ENCODE data around the gene PDE1C.

Gene PDE1C

GRCh38 chr7:31991406-31991805 is 78.8 kb downstream of the PDE1C start:
- no peak for DNase-seq (ENCODE audit: low spot score)

GRCh38 chr7:31986878-31987518 is 83.2 kb downstream of the PDE1C start:
- peak; percentile 20 for DNase-seq (ENCODE audit: low spot score)

GRCh38 chr7:31982962-31983361 is 87.2 kb downstream of the PDE1C start:
- no peak for DNase-seq (ENCODE audit: low spot score)

GRCh38 chr7:31981874-31982390 is 88.3 kb downstream of the PDE1C start:
- DNase-seq (ENCODE audit: low spot score): no peak

- no peak for DNase-seq (ENCODE audit: low spot score)
These were observed 90.4 kb downstream of the PDE1C start for GRCh38 chr7:31979690-31980330.

GRCh38 chr7:31975546-31975945 is 94.7 kb downstream of the PDE1C start:
- DNase-seq (ENCODE audit: low spot score): no peak

GRCh38 chr7:31974351-31974750 is 95.9 kb downstream of the PDE1C start:
- DNase-seq (ENCODE audit: low spot score): no peak

GRCh38 chr7:31971049-31971667 is 99.0 kb downstream of the PDE1C start:
- DNase-seq (ENCODE audit: low spot score): no peak

- no peak for DNase-seq (ENCODE audit: low spot score)
These were observed 99.7 kb downstream of the PDE1C start for GRCh38 chr7:31970501-31970900.

- DNase-seq (ENCODE audit: low spot score): no peak
These were observed 106.5 kb downstream of the PDE1C start for GRCh38 chr7:31963569-31964175.

- DNase-seq (ENCODE audit: low spot score): no peak
These were observed 108.0 kb downstream of the PDE1C start for GRCh38 chr7:31962246-31962645.

- DNase-seq (ENCODE audit: low spot score): no peak
These were observed 112.0 kb downstream of the PDE1C start for GRCh38 chr7:31958226-31958625.

GRCh38 chr7:31957756-31958155 is 112.5 kb downstream of the PDE1C start:
- no peak for DNase-seq (ENCODE audit: low spot score)

- DNase-seq (ENCODE audit: low spot score): no peak
These were observed 113.0 kb downstream of the PDE1C start for GRCh38 chr7:31957090-31957720.

- DNase-seq (ENCODE audit: low spot score): no peak
These were observed 114.6 kb downstream of the PDE1C start for GRCh38 chr7:31955641-31956040.

- no peak for DNase-seq (ENCODE audit: low spot score)
These were observed 115.2 kb downstream of the PDE1C start for GRCh38 chr7:31955021-31955420.

GRCh38 chr7:31954500-31954899 is 115.7 kb downstream of the PDE1C start:
- no peak for DNase-seq (ENCODE audit: low spot score)

- DNase-seq (ENCODE audit: low spot score): no peak
These were observed 116.8 kb downstream of the PDE1C start for GRCh38 chr7:31953432-31953831.

GRCh38 chr7:31950091-31950755 is 120.0 kb downstream of the PDE1C start:
- DNase-seq (ENCODE audit: low spot score): no peak

- no peak for DNase-seq (ENCODE audit: low spot score)
These were observed 122.2 kb downstream of the PDE1C start for GRCh38 chr7:31948029-31948428.

- DNase-seq (ENCODE audit: low spot score): no peak
These were observed 130.0 kb downstream of the PDE1C start for GRCh38 chr7:31940167-31940566.

GRCh38 chr7:31939076-31939475 is 131.1 kb downstream of the PDE1C start:
- DNase-seq (ENCODE audit: low spot score): no peak
